GM19467 (cell line): Measurements from ENCODE around the gene MSL2.
"Not testable (repeated sequence)": the region's sequence is repeated elsewhere in the genome, so short reads cannot be mapped to it uniquely, and the experiment has no call there.

Experiments
- ATAC-seq: cut with Tn5 transposase; IDR thresholded peaks from one replicate; pipeline ENCODE4 v1.9.1; 2021; ENCODE audit warnings: mild to moderate bottlenecking, moderate library complexity; ENCODE audit not compliant: unreplicated experiment

The MSL2 gene

DNA sequence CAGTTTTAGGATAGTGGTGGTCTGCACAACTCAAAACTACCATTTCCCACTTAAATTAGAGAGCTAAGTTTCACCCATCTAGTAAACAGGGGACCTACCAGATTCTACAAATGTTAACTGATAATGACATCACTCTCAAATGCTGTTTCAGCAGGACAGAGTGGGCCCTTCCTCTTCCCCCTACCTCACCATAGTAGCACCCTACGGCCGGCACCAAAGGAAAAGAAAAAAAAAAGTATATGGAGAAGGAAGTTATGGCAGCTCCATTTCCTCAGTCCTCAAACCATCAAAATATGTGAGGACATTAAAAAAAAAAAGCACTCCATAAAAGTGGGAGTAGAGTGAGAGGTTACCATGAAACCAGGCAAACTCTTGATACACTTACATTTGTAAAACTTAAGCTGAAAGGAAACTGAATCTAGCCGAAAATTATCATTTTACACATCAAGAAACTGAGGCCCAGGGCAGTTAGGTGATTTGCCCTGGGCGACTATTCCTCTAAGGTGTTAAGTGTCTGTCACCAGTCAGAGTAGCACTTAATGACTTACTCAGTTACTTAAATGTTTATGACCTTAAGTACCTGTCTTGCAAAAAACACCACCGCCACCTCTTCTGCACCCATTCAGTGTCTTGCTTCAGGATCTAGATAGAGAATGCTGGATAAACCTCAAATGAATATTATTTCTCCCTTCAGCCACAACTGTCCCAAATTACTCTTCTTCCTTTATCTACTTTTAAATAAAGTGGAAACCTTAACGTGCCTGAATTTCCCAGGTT lies 2.7 kb downstream of the MSL2 start:
- no peak for ATAC-seq

DNA sequence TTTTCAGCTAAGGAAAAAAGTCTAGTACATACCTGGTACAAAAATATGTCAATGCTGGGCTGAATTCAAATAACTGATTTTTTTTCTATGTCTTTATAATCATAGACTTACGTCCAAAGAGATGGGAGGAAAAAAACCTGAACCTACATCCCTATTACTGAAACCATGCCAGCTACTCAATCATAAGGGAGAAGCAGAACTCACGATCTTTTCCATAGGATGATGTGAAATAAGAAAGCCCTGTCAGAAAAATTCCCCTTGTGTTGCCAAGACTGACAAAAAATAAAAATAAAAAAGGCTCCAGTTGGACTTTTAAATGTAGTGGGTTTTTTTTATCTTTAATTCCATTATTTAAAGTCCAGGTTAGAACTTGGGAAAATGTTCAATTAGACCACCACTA lies 3.3 kb downstream of the MSL2 start:
- no peak for ATAC-seq

GRCh38 chr3:136192195-136192594 lies 3.9 kb downstream of the MSL2 start:
- ATAC-seq: not testable (repeated sequence)

GRCh38 chr3:136189859-136190617 lies 6.1 kb downstream of the MSL2 start:
- no peak for ATAC-seq

DNA sequence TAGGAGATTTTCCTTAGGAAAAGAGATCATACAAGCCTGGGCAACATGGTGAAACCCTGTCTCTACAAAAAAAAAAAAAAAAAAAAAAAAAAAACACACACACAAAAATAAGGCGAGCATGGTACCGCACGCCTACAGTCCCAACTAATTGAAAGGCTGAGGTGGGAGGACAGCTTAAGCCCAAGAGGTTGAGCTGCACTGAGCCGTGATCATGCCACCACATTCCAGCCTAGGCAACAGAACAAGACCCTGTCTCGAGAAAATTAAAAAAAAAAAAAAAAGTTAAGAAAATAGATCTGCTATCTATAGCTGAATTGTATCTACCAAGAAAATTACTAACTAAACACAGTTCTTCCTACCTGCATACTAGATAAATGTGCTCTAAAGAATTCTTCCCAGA lies 7.1 kb downstream of the MSL2 start:
- no peak for ATAC-seq

DNA sequence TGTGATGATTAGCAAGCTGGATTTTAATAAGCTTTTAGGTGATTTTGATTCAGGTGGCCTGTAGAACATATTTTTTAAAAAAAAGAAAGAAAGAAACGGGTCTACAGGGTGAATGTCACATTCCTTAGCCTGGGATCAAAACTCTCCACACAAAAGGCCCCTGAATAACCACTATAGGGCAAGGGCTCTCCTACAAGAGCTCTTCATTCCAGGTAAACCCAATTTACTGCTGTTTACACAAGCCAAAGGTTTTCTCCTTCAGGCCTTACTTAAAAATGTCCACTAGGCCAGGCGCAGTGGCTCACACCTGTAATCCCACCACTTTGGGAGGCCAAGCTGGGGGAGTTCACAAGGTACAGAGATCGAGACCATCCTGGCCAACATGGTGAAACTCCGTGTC lies 8.3 kb downstream of the MSL2 start:
- ATAC-seq: no peak

DNA sequence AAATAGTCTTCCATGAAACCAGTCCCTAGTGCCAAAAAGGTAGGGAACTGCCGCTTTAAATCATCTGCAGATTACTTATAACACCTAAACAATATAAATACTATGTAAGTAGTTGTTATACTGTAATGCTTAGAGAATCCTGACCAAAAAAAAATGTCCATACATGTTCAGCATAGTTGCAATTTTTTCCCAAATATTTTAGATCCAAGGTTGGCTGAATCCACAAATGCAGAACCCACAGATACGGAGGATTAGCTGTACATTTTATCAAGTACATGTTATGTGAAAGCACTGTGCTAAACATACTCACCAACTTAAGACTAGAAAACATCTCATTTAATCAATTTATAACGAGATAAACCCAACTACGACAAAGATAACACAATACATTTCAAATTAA lies 9.3 kb downstream of the MSL2 start:
- ATAC-seq: no peak

DNA sequence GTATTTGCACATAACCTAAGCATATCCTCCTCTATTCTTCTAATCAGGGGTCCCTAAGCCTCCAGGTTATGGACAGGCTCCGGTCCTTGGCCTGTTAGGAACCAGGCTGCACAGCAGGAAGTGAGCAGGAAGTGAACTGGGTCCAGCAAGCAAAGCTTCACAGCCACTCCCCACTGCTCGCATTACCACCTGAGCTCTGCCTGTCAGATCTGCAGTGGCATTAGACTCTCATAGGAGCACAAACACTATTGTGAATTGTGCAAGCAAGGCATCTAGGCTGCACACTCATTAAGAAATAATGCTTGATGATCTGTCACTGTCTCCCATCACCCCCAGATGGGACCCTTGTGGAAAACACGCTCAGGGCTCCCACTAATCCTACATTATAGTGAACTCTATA lies 9.8 kb downstream of the MSL2 start:
- no peak for ATAC-seq

DNA sequence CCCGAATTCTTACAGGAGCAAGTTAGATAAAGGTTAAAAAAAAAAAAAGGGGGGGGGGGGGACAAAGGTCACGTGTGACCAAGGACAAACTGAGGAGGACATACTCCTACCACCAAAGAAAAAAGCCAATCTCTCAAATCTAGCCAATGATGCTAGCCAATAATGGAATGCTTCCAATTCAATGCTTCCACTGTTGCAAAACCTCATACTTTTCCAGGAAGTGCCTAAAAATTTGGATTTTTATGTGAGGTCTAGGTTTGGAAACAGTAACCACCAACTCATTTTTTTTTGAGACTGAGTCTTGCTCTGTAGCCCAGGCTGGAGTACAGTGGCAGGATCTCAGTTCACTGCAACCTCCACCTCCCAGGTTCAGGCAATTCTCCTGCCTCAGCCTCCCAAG lies 11.4 kb downstream of the MSL2 start:
- no peak for ATAC-seq

GRCh38 chr3:136181741-136182140 lies 14.4 kb downstream of the MSL2 start:
- ATAC-seq: no peak

- no peak for ATAC-seq
Observed at GRCh38 chr3:136177876-136178275, 18.3 kb downstream of the MSL2 start.

GRCh38 chr3:136173939-136174490 lies 22.1 kb downstream of the MSL2 start:
- ATAC-seq: no peak

GRCh38 chr3:136171097-136171542 lies 25.0 kb downstream of the MSL2 start:
- ATAC-seq: no peak

- ATAC-seq: not testable (repeated sequence)
Observed at GRCh38 chr3:136168236-136168635, 27.9 kb downstream of the MSL2 start.

DNA sequence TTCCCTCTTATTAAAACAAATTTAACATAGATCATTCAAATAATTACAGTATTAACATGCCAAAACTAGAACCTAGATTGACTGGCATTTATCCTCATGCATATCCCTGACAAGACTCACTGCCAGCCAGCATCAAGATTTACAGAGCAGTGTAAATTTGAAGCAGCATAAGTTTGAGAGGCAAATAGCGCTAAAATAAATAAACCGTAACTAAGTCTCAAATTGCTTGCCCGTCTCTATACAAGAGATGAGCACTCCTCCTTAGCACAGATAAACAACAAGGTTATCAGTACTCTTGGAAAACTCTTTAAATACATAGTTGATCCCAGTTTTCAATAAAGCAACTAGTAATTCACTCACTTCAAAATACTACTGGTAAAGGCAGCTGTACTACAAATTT lies 29.6 kb downstream of the MSL2 start:
- ATAC-seq: no peak

DNA sequence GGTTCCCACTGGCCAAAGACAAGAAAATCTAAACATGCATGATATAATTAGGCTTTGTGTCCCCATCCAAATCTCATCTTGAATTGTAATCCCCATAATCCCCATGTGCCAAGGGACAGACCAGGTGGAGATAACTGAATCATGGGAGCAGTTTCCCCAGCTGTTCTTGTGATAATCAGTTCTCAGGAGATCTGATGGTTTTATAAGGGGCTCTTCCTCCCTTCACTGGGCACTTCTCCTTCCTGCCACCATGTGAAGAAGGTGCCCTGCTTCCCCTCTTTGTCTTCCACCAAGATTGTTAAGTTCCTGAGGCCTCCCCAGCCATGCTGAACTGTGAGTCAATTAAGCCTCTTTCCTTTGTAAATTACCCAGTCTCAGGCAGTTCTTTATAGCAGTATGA lies 32.5 kb downstream of the MSL2 start:
- not testable (repeated sequence) for ATAC-seq

DNA sequence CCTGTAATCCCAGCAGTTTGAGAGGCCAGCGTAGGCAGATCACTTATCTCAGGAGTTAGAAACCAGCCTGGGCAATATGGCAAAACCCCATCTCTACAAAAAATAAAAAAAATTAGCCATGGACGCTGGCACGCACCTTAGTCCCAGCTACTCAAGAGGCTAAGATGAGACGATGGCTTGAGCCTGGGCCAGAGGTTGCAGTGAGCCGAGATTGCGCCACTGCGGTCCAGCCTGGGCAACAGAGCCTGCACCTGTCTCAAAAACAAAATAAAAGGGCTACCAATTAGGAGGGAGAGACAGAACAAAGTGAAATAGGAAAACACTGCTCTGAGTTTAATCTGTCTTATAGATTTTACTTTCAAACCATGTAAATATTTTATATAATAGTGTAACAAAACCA lies 33.8 kb downstream of the MSL2 start:
- ATAC-seq: no peak

GRCh38 chr3:136161516-136161915 lies 34.6 kb downstream of the MSL2 start:
- no peak for ATAC-seq

DNA sequence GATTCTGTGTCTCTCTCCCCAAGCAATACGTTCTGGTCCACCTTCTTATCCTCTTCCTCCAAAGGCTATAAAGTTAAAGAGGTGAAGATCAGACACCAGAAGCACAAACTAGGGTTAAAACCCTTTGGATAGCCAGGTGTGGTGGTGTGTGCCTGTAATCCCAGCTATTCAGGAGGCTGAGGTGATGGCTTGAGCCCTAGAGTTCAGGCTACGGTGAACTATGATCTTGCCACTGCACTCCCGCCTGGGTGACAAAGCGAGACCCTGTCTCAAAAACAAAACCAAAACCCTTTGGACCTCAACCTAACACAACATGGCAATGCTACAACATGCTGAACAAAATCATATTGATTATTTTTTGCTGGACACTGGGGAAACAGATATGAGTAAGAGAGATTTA lies 43.2 kb downstream of the MSL2 start:
- ATAC-seq: no peak

GRCh38 chr3:136152176-136152843 lies 43.8 kb downstream of the MSL2 start:
- ATAC-seq: no peak

DNA sequence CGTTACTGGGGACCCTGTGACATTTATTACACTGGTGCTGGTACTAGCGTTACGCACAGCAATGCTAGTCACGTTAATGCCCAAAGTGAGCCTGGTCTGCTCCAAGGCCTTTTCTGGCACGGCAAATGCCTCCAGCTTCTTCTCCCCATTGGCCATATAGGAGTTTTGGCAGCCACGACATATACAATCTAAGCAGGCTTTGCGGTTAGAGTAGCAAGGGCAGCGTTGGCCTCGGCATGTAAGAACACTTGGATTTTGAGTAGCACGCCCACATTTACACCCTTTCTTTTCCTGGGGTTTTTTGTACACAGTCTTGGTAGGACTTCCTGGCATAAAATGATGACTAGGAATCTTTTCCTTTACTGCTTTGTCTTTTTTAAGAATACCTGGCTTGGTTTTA lies 44.9 kb downstream of the MSL2 start:
- ATAC-seq: no peak

DNA sequence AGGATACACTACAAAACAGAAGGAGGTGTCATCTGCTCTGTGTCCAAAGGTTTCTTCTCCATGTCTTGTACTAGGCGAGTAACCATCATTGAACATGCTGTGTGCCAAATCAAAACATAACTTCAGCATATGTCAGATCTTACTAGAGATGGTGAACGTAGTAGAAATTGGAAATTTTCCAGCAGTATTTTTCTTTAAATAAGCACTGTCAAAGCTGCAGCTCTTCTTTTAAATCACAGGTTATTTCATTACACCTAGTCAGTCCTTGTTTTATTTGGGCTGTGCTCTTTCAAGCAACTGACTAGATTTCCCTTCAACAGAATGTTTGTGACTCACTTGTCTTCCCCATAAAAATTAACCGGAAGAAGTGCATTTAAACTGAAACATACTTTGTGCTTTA lies 46.5 kb downstream of the MSL2 start:
- no peak for ATAC-seq
